Measurements from ENCODE around the gene IQCM. TPM values are rescaled to one million over a fixed set of nuclear protein-coding genes. Genes with fewer than 3 reads are reported as not detected.

The IQCM gene
- total and polyA plus RNA-seq, 10 of the 15 experiments (the other 5 are each of a cell fraction or from before 2014, with no cell fraction given): not detected

- FAIRE-seq (no peak), ATAC-seq (no peak), DNase-seq (ENCODE audit: low read depth, low spot score) (no peak)
- H3K9me3 ChIP-seq (replicated peaks; ENCODE audit: control insufficient read depth, insufficient read depth, low read length): no peaks in the 10 kb centered on the region
- no TSS peak for BruUV-seq (replicated peaks)
- ChIA-PET POLR2A (no interaction called here), SMC1A (ENCODE audit: uncharacterized antibody, unreplicated experiment) (interaction anchor here (1.1 kb wide), 1 partner anchor 20 kb away, joined by 3 read pairs; no protein-coding TSS in a partner anchor), CTCF (no interaction called here), RAD21 (ENCODE audit: unreplicated experiment) (no interaction called here)
- H3K4me2 ChIP-seq (ENCODE audit: control insufficient read depth, insufficient read depth): no peak overlapping the region
- no peaks in the 10 kb centered on the region for H3K27me3 ChIP-seq (replicated peaks in 1 of 2; ENCODE audit: control insufficient read depth in 2 of 2, insufficient read depth in 2 of 2, low read length in 1 of 2)
- H3K9ac ChIP-seq (ENCODE audit: control insufficient read depth, insufficient read depth, low read length): no peak overlapping the region
- H3K79me2 ChIP-seq (ENCODE audit: control insufficient read depth, insufficient read depth, low read length): no peaks in the 10 kb centered on the region
- TF ChIP-seq RUNX3 (IDR thresholded peaks at IDR 0.05; ENCODE audit: low read length): no peak
- no peak for TF ChIP-seq CEBPZ (IDR thresholded peaks at IDR 0.05; ENCODE audit: low read depth, low read length)
- TF ChIP-seq PAX8 (IDR thresholded peaks at IDR 0.05): no peak
- TF ChIP-seq SMC3 (IDR thresholded peaks at IDR 0.05; ENCODE audit: borderline replicate concordance, low read length): no peak
- TF ChIP-seq ATF3 (IDR thresholded peaks at IDR 0.05; ENCODE audit: borderline replicate concordance, extremely low read depth, low read depth, low read length): no peak
- TF ChIP-seq POLR2A (IDR thresholded peaks at IDR 0.05; ENCODE audit: low read depth, low read length): no peak
- no peak for TF ChIP-seq FOXM1 (IDR thresholded peaks at IDR 0.05; ENCODE audit: low read depth, low read length)
- TF ChIP-seq BCL11A (IDR thresholded peaks at IDR 0.05; ENCODE audit: low read depth, low read length): no peak
- no peak for TF ChIP-seq GABPA (IDR thresholded peaks at IDR 0.05; ENCODE audit: low read depth)
- TF ChIP-seq RAD51 (IDR thresholded peaks at IDR 0.05): no peak
- no peak for TF ChIP-seq BHLHE40 (IDR thresholded peaks at IDR 0.05; ENCODE audit: borderline replicate concordance in 1 of 2, low read depth in 2 of 2, low read length in 1 of 2)
- no peak for TF ChIP-seq SP1 (IDR thresholded peaks at IDR 0.05; ENCODE audit: low read depth, low read length)
- no peak for TF ChIP-seq ZBTB11 (CRISPR knock-in tag; IDR thresholded peaks at IDR 0.05)
- TF ChIP-seq ZBTB40 (IDR thresholded peaks at IDR 0.05; ENCODE audit: borderline replicate concordance): no peak
- no peak for TF ChIP-seq NR2F1 (conservative IDR thresholded peaks at IDR 0.05)
- H3K27ac ChIP-seq (ENCODE audit: control insufficient read depth, insufficient read depth): no peak overlapping the region
- intact Hi-C loops (cut with micrococcal nuclease; ENCODE audit: unreplicated experiment): no loop called here
- 23% methylated on average over 4 of the region's 4 CpGs for WGBS (ENCODE audit: insufficient coverage, insufficient replicate concordance, low lambda C conversion rate, missing lambda C conversion rate)
- H2AFZ ChIP-seq (ENCODE audit: control insufficient read depth, low read depth, low read length): no peak overlapping the region
- no peaks in the 10 kb centered on the region for H3K4me1 ChIP-seq (ENCODE audit: control insufficient read depth, insufficient read depth, low read length)
- H3K36me3 ChIP-seq (ENCODE audit: control insufficient read depth in 2 of 2, insufficient read depth in 2 of 2, low read length in 1 of 2): no peaks in the 10 kb centered on the region
- H4K20me1 ChIP-seq (ENCODE audit: control insufficient read depth, insufficient read depth): no peaks in the 10 kb centered on the region
- in situ Hi-C loops (cut with MboI): no loop called here
- H3K4me3 ChIP-seq: no peak overlapping the region
Observed at GRCh38 chr4:149409146-149409545, 406.5 kb downstream of the IQCM start.
